ENCODE measurements around the gene PRKN. TPM values are rescaled to one million over a fixed set of nuclear protein-coding genes. Genes with fewer than 3 reads are reported as not detected.

PRKN gene
- total RNA-seq, 1 experiment from 2014 or later, result 0.46 TPM

- TF ChIP-seq CTCF (IDR thresholded peaks at IDR 0.05) (no peak), TCF7L2 (IDR thresholded peaks at IDR 0.05; ENCODE audit: low read depth, low read length) (no peak), REST (IDR thresholded peaks at IDR 0.05; ENCODE audit: insufficient read depth in 1 of 2, low read depth in 2 of 2, low read length in 1 of 2) (no peak), POLR2AphosphoS5 (IDR thresholded peaks at IDR 0.05; ENCODE audit: low read depth, low read length) (no peak), SIN3A (IDR thresholded peaks at IDR 0.05; ENCODE audit: borderline replicate concordance, insufficient read depth, low read depth, low read length) (no peak)
- Histone ChIP-seq H3K27me3 (ENCODE audit: control insufficient read depth, insufficient read depth, low read length) (no peaks in the 10 kb centered on the region), H3K36me3 (ENCODE audit: control insufficient read depth, insufficient read depth, low read length) (no peaks in the 10 kb centered on the region), H3K4me3 (ENCODE audit: low read depth in 2 of 2, low read length in 2 of 2) (no peak overlapping the region), H3K27ac (ENCODE audit: low read length) (no peak overlapping the region), H3K4me1 (ENCODE audit: control insufficient read depth, insufficient read depth, low read length) (no peaks in the 10 kb centered on the region), H3K9me3 (ENCODE audit: control insufficient read depth, insufficient read depth, low read depth, low read length) (no peaks in the 10 kb centered on the region)
- ATAC-seq, result no peak
- ChIA-PET CTCF (no interaction called here), POLR2A (no interaction called here)
- intact Hi-C loops (cut with micrococcal nuclease; ENCODE audit: unreplicated experiment) (no loop called here), in situ Hi-C loops (cut with HindIII; ENCODE audit: low pct_unique_long_range_greater_than_20kb, low sequenced_read_pairs) (no loop called here)
- no peak for DNase-seq (ENCODE audit: low read depth, low spot score)
- BruUV-seq (replicated peaks), result no TSS peak
Observed at GRCh38 chr6:162546905-162547304, 180.7 kb downstream of the PRKN start.

GRCh38 chr6:162543221-162543620, 184.3 kb downstream of the PRKN start:
- POLR2A ChIA-PET, result no interaction called here
- ATAC-seq (no peak), DNase-seq (ENCODE audit: low read depth, low spot score) (no peak)
- no peaks in the 10 kb centered on the region for H3K27me3 ChIP-seq (ENCODE audit: control insufficient read depth, insufficient read depth, low read length)
- H3K4me3 ChIP-seq (ENCODE audit: low read depth in 2 of 2, low read length in 2 of 2), result no peak overlapping the region
- in situ Hi-C loops (cut with HindIII; ENCODE audit: low pct_unique_long_range_greater_than_20kb, low sequenced_read_pairs) (no loop called here), intact Hi-C loops (cut with micrococcal nuclease; ENCODE audit: unreplicated experiment) (no loop called here)
- no peak for TF ChIP-seq POLR2AphosphoS5 (IDR thresholded peaks at IDR 0.05; ENCODE audit: low read depth, low read length)
- no peak for TF ChIP-seq CTCF (IDR thresholded peaks at IDR 0.05)
- no peak for TF ChIP-seq TCF7L2 (IDR thresholded peaks at IDR 0.05; ENCODE audit: low read depth, low read length)
- no peak for TF ChIP-seq SIN3A (IDR thresholded peaks at IDR 0.05; ENCODE audit: borderline replicate concordance, insufficient read depth, low read depth, low read length)
- no peak for TF ChIP-seq REST (IDR thresholded peaks at IDR 0.05; ENCODE audit: insufficient read depth in 1 of 2, low read depth in 2 of 2, low read length in 1 of 2)
- H3K27ac ChIP-seq (ENCODE audit: low read length), result no peak overlapping the region
- CTCF ChIA-PET, result interaction anchor here (0.5 kb wide), 1 partner anchor 10 kb away, joined by 3 read pairs; no protein-coding TSS in a partner anchor
- no peaks in the 10 kb centered on the region for H3K4me1 ChIP-seq (ENCODE audit: control insufficient read depth, insufficient read depth, low read length)
- no peaks in the 10 kb centered on the region for H3K9me3 ChIP-seq (ENCODE audit: control insufficient read depth, insufficient read depth, low read depth, low read length)
- no peaks in the 10 kb centered on the region for H3K36me3 ChIP-seq (ENCODE audit: control insufficient read depth, insufficient read depth, low read length)
- no TSS peak for BruUV-seq (replicated peaks)
